Brain microvascular endothelial cell (primary cell): Measurements from ENCODE around the gene PTGR3.

Source experiments
- DNase-seq: peaks from one replicate; pipeline ENCODE4 v3.0.0-alpha.2; 2020
- H3K27ac ChIP-seq: fragments of 250-450 bp; sonication (Bioruptor Pico); 2 replicates; pipeline ENCODE4 v1.5.1; 2020; ENCODE audit warnings: mild to moderate bottlenecking, moderate library complexity
- H3K27me3 ChIP-seq: fragments of 250-450 bp; sonication (Bioruptor Pico); replicated peaks from 2 replicates; pipeline ENCODE4 v1.5.1; 2020; ENCODE audit warnings: mild to moderate bottlenecking
- H3K36me3 ChIP-seq: fragments of 250-450 bp; sonication (Bioruptor Pico); replicated peaks from 2 replicates; pipeline ENCODE4 v1.5.1; 2020; ENCODE audit warnings: mild to moderate bottlenecking
- H3K4me3 ChIP-seq: 2 replicates; pipeline ENCODE4 v1.5.1; 2011; ENCODE audit warnings: low read depth, mild to moderate bottlenecking, control low read depth, low read length, moderate library complexity
- in situ Hi-C: cut with HindIII; loops from 2 replicates; pipeline ENCODE4 v1.10.0; 2017; ENCODE audit warnings: low sequenced_read_pairs, low pct_ligation_motif_present
- TF ChIP-seq, protein P1 (sequence below): IDR thresholded peaks from 2 replicates; pipeline ENCODE4 v1.5.1; 2011; ENCODE audit warnings: low read depth, mild to moderate bottlenecking, moderate library complexity, low read length, control low read depth, inconsistent platforms; ENCODE audit errors: missing control alignments

The PTGR3 gene

GRCh38 chr18:75208836-75209128, 157 bp downstream of the PTGR3 start:
- TF ChIP-seq, protein P1, sequence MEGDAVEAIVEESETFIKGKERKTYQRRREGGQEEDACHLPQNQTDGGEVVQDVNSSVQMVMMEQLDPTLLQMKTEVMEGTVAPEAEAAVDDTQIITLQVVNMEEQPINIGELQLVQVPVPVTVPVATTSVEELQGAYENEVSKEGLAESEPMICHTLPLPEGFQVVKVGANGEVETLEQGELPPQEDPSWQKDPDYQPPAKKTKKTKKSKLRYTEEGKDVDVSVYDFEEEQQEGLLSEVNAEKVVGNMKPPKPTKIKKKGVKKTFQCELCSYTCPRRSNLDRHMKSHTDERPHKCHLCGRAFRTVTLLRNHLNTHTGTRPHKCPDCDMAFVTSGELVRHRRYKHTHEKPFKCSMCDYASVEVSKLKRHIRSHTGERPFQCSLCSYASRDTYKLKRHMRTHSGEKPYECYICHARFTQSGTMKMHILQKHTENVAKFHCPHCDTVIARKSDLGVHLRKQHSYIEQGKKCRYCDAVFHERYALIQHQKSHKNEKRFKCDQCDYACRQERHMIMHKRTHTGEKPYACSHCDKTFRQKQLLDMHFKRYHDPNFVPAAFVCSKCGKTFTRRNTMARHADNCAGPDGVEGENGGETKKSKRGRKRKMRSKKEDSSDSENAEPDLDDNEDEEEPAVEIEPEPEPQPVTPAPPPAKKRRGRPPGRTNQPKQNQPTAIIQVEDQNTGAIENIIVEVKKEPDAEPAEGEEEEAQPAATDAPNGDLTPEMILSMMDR, result no peak
- H3K36me3 ChIP-seq, result no peaks in the 10 kb centered on the region
- no peak for DNase-seq
- H3K27ac ChIP-seq, result peak overlapping the region; percentile 66
- in situ Hi-C loops, result no loop called here
- H3K4me3 ChIP-seq, result peak overlapping the region; percentile 84
- no peaks in the 10 kb centered on the region for H3K27me3 ChIP-seq

DNA sequence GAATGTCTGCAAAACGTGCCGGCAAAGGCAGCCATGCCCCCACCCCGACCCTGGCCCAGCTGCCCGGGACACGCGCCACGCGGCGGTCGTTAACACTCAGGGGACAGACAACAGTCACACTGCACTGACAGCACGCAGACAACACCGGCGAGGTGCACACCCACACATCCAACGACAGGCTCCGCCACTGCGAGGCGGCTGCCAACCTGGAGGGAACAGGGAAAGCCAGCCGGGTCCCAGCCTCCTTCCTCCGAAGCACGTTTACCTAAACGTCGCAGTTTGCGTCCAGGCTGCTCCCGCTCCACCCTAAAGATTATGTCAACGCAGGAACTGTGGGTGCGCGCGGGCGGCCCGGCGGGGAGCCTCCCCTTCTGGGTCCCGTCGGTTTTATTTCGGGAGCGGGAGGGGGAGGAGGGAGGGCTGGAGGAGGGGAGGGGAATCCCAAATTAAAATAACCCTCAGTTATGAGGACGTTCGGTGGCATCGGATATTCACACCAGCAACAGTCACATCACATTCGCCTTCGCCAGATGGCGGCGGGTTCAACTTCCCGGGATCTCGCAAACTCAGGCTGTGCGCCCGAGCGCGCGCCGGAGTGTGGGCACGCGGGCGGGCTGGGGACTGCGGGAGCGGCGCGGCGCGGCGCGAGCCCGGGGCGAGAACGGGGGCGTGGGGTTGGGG, 644 bp downstream of the PTGR3 start:
- in situ Hi-C loops, result no loop called here
- TF ChIP-seq, protein P1, result peak; percentile 12
- H3K27me3 ChIP-seq, result no peaks in the 10 kb centered on the region
- peak overlapping the region; percentile 84 for H3K4me3 ChIP-seq
- no peaks in the 10 kb centered on the region for H3K36me3 ChIP-seq
- peak; percentile 31 for DNase-seq
- peak overlapping the region; percentile 66 for H3K27ac ChIP-seq

DNA sequence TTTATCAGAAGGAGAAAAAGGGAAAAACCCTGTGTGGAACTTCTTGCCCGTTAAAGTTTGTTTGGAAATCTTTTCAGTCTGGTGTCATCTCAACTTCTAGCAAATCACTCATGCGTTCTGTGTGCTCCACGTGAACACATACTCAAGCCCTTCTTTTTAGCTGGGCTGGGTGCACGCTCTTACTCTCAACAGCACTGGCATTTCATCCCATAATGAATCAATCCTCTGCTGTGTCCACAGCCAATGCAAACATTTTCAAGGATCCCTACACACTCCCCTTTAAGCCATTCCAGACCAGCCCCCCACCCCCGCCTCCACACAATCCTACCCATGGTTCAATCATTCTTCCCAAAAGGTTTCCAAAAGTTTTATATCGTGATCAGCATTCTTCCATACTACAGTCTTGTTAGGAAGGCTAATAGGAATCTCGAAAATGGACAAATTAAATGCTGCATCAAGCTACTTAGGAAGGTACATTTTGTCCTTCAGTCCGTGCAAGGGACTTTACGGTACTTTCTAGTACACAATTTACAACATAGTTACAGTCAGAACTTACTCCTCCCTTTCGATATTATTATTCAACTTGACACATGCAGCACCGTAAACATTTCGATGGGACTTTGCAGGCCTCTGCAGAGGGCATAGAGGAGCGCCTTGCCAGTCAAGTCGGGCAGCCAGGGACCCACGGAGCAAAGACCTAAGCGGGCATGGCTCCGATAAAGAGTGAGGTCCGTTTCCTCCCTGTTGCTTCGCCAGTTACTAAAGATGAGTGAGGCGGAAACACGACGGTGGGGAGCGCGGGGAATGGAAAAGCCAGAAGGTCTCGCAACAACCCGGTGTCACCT, 1.4 kb downstream of the PTGR3 start:
- Histone ChIP-seq H3K4me3 (peak overlapping the region; percentile 84), H3K27me3 (no peaks in the 10 kb centered on the region), H3K27ac (no peak overlapping the region), H3K36me3 (no peaks in the 10 kb centered on the region)
- no peak for DNase-seq
- TF ChIP-seq, protein P1, result no peak
- in situ Hi-C loops, result no loop called here

GRCh38 chr18:75206452-75207309, 2.3 kb downstream of the PTGR3 start:
- TF ChIP-seq, protein P1, result no peak
- H3K27me3 ChIP-seq, result no peaks in the 10 kb centered on the region
- in situ Hi-C loops, result no loop called here

DNA sequence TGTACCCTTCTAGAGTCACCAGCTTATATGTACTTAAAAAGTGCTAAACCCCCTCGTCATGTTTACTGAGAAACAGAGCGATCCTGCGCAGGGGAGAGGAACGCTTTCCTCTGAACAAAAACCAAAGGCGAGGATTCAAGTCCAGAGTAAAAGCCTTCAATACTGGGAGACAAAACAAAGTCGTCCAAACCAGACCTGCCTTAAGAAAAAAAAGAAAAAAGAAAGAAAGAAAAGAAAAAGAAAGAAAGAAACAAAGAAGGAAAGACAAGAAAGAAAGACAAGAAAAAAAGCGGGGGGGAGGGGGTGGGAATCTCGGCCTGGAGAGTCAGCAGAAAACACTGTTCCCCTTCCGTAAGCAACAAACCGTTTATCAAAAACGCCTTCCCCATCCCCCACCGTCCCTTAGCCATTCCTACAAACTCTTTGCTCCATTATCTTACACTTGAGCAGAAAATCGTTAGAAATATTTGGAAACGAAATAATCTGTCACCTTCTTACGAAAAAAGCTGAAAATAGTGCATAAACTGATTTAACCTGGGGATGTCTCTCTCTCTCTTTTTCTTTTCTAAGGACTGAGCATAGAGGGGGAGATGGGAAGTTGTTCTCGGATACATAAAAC, 3.3 kb downstream of the PTGR3 start:
- no peak for DNase-seq
- H3K27ac ChIP-seq, result no peak overlapping the region
- no peaks in the 10 kb centered on the region for H3K27me3 ChIP-seq
- peak overlapping the region; percentile 49 for H3K4me3 ChIP-seq
- H3K36me3 ChIP-seq, result no peaks in the 10 kb centered on the region
- in situ Hi-C loops, result no loop called here
- TF ChIP-seq, protein P1, result no peak

More at GRCh38 chr18:75206452-75207309, 2.3 kb downstream of the PTGR3 start:
- peak overlapping the region; percentile 84 for H3K4me3 ChIP-seq
- H3K27ac ChIP-seq, result no peak overlapping the region
- no peaks in the 10 kb centered on the region for H3K36me3 ChIP-seq
- no peak for DNase-seq
